ENCODE data around the gene SLC7A6OS. TPM values are rescaled to one million over a fixed set of nuclear protein-coding genes. Genes with fewer than 3 reads are reported as not detected.

Gene SLC7A6OS
- polyA plus RNA-seq, 1 donor (not counting 4 experiments of a cell fraction or from before 2014, with no cell fraction given) = 12.6 TPM

GRCh38 chr16:68263559-68264127 lies 47.1 kb downstream of the SLC7A6OS start:
- peak overlapping the region; percentile 86 for H2AFZ ChIP-seq (ENCODE audit: control insufficient read depth, low read length)
- peak overlapping the region; percentile 68 to 94 (median 82) for H3K4me3 ChIP-seq (ENCODE audit: control insufficient read depth in 2 of 3, extremely low read depth in 1 of 3, insufficient read depth in 2 of 3, low read depth in 1 of 3, low read length in 3 of 3)
- H4K20me1 ChIP-seq (ENCODE audit: control insufficient read depth, extremely low read depth, insufficient read depth, low read length) = peaks cover 2% of the 10 kb centered on the region
- no peak for TF ChIP-seq EZH2 (IDR thresholded peaks at IDR 0.05; ENCODE audit: low read length)
- TF ChIP-seq, protein P1, sequence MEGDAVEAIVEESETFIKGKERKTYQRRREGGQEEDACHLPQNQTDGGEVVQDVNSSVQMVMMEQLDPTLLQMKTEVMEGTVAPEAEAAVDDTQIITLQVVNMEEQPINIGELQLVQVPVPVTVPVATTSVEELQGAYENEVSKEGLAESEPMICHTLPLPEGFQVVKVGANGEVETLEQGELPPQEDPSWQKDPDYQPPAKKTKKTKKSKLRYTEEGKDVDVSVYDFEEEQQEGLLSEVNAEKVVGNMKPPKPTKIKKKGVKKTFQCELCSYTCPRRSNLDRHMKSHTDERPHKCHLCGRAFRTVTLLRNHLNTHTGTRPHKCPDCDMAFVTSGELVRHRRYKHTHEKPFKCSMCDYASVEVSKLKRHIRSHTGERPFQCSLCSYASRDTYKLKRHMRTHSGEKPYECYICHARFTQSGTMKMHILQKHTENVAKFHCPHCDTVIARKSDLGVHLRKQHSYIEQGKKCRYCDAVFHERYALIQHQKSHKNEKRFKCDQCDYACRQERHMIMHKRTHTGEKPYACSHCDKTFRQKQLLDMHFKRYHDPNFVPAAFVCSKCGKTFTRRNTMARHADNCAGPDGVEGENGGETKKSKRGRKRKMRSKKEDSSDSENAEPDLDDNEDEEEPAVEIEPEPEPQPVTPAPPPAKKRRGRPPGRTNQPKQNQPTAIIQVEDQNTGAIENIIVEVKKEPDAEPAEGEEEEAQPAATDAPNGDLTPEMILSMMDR (optimal IDR thresholded peaks at IDR 0.05 in 1 of 3, IDR thresholded peaks at IDR 0.05 in 1 of 3, conservative IDR thresholded peaks at IDR 0.05 in 1 of 3; ENCODE audit: extremely low read depth in 1 of 3, insufficient read depth in 2 of 3, low read length in 3 of 3) = no peak
- H3K27me3 ChIP-seq (ENCODE audit: control insufficient read depth, extremely low read depth, insufficient read depth, low read length) = no peaks in the 10 kb centered on the region
- peaks cover 22% of the 10 kb centered on the region for H3K4me1 ChIP-seq (ENCODE audit: control insufficient read depth, extremely low read depth, insufficient read depth, low read length)
- FAIRE-seq (no peak), DNase-seq (ENCODE audit: low read depth, low spot score) (no peak)
- peak overlapping the region; percentile 87 for H3K27ac ChIP-seq (ENCODE audit: control insufficient read depth, insufficient read depth, low read length)
- H3K79me2 ChIP-seq (ENCODE audit: control insufficient read depth, insufficient read depth, low read length) = peaks cover 32% of the 10 kb centered on the region
- H3K9me1 ChIP-seq (ENCODE audit: control insufficient read depth, extremely low read depth, insufficient read depth, low read length) = no peaks in the 10 kb centered on the region
- peaks cover 17% of the 10 kb centered on the region in 2 experiments for H3K36me3 ChIP-seq (ENCODE audit: control insufficient read depth in 2 of 2, extremely low read depth in 1 of 2, insufficient read depth in 2 of 2, low read length in 2 of 2)
- dilution Hi-C loops (cut with MboI; ENCODE audit: extremely low pct_ligation_motif_present, low sequenced_read_pairs) = no loop called here
- peak overlapping the region; percentile 78 for H3K4me2 ChIP-seq (ENCODE audit: control insufficient read depth, extremely low read depth, insufficient read depth, low read depth, low read length)
- H3K9me3 ChIP-seq (ENCODE audit: control insufficient read depth, low read depth, low read length) = no peaks in the 10 kb centered on the region
- peak overlapping the region; percentile 90 for H3K9ac ChIP-seq (ENCODE audit: control insufficient read depth, extremely low read depth, insufficient read depth, low read length)

- Histone ChIP-seq H3K9me1 (ENCODE audit: control insufficient read depth, extremely low read depth, insufficient read depth, low read length) (no peaks in the 10 kb centered on the region), H3K36me3 (ENCODE audit: control insufficient read depth in 2 of 2, extremely low read depth in 1 of 2, insufficient read depth in 2 of 2, low read length in 2 of 2) (peaks cover 18 to 27% of the 10 kb centered on the region in 2 experiments), H3K27me3 (ENCODE audit: control insufficient read depth, extremely low read depth, insufficient read depth, low read length) (no peaks in the 10 kb centered on the region), H3K9me3 (ENCODE audit: control insufficient read depth, low read depth, low read length) (no peaks in the 10 kb centered on the region), H3K79me2 (ENCODE audit: control insufficient read depth, insufficient read depth, low read length) (no peaks in the 10 kb centered on the region), H3K27ac (ENCODE audit: control insufficient read depth, insufficient read depth, low read length) (no peak overlapping the region), H3K4me1 (ENCODE audit: control insufficient read depth, extremely low read depth, insufficient read depth, low read length) (peaks cover 19% of the 10 kb centered on the region), H3K4me3 (ENCODE audit: control insufficient read depth in 2 of 3, extremely low read depth in 1 of 3, insufficient read depth in 2 of 3, low read depth in 1 of 3, low read length in 3 of 3) (no peak overlapping the region), H3K4me2 (ENCODE audit: control insufficient read depth, extremely low read depth, insufficient read depth, low read depth, low read length) (no peak overlapping the region), H4K20me1 (ENCODE audit: control insufficient read depth, extremely low read depth, insufficient read depth, low read length) (no peaks in the 10 kb centered on the region), H3K9ac (ENCODE audit: control insufficient read depth, extremely low read depth, insufficient read depth, low read length) (no peak overlapping the region), H2AFZ (ENCODE audit: control insufficient read depth, low read length) (no peak overlapping the region)
- dilution Hi-C loops (cut with MboI; ENCODE audit: extremely low pct_ligation_motif_present, low sequenced_read_pairs) = no loop called here
- DNase-seq (ENCODE audit: low read depth, low spot score) (no peak), FAIRE-seq (no peak)
- TF ChIP-seq EZH2 (IDR thresholded peaks at IDR 0.05; ENCODE audit: low read length) = no peak
- TF ChIP-seq, protein P1 (optimal IDR thresholded peaks at IDR 0.05 in 1 of 3, IDR thresholded peaks at IDR 0.05 in 1 of 3, conservative IDR thresholded peaks at IDR 0.05 in 1 of 3; ENCODE audit: extremely low read depth in 1 of 3, insufficient read depth in 2 of 3, low read length in 3 of 3) = no peak
Observed at GRCh38 chr16:68259007-68259825, 51.5 kb downstream of the SLC7A6OS start.
